Lower lobe of right lung (tissue), 2 donors: Measurements from ENCODE around the gene LILRB3. TPM values are rescaled to one million over a fixed set of nuclear protein-coding genes. Genes with fewer than 3 reads are reported as not detected.
"Not testable (repeated sequence)": the region's sequence is repeated elsewhere in the genome, so short reads cannot be mapped to it uniquely, and the experiment has no call there.

Experiments
- ATAC-seq, 2 donors: fragments of 200-7000 bp; cut with Tn5 transposase; one replicate each; pipeline ENCODE4 v1.9.1; 2020 to 2022; ENCODE audit warnings: mild to moderate bottlenecking in 2 of 2, moderate library complexity in 2 of 2
- DNase-seq: peaks from one replicate; pipeline ENCODE4 v3.0.0-alpha.2; 2020
- H3K27ac ChIP-seq: fragments of 200-600 bp; one replicate; pipeline ENCODE4 v1.8.0; 2022
- H3K27me3 ChIP-seq: fragments of 200-600 bp; one replicate; pipeline ENCODE4 v1.8.0; 2022; ENCODE audit warnings: low read depth
- H3K36me3 ChIP-seq: fragments of 200-600 bp; one replicate; pipeline ENCODE4 v1.8.0; 2022; ENCODE audit warnings: mild to moderate bottlenecking
- H3K4me1 ChIP-seq: fragments of 200-600 bp; one replicate; pipeline ENCODE4 v1.8.0; 2022
- H3K4me3 ChIP-seq: fragments of 200-600 bp; one replicate; pipeline ENCODE4 v1.8.0; 2022; ENCODE audit warnings: mild to moderate bottlenecking
- H3K9me3 ChIP-seq: fragments of 200-600 bp; one replicate; pipeline ENCODE4 v1.8.0; 2022
- intact Hi-C: fragments of 100-400 bp; cut with DNase I; formaldehyde crosslinking; loops from one replicate; pipeline ENCODE4 v1.11.0; 2022
- long read RNA-seq: library from polyadenylated mRNA; unstranded; transcript quantifications from one replicate; pipeline ENCODE4 v2.0.0, GENCODE V29; 2021
- total RNA-seq: library from RNA; stranded (reverse); fragmentation: NEBNext Ultra II Directional; extraction: Animal tissue kit (Norgen Biotek cat#: 25700); gene quantifications from one replicate; pipeline ENCODE4 v1.2.1, GENCODE V29; 2021
- TF ChIP-seq, protein P1 (sequence below): fragments of 200-600 bp; IDR thresholded peaks from one replicate; pipeline ENCODE4 v1.8.0; 2022; ENCODE audit warnings: antibody characterized with exemption, mild to moderate bottlenecking
- donor health status: DM: no; HTN: yes; CAD: no; lungs with severe emphysema.

LILRB3 gene
- total RNA-seq: 85.6 TPM
- long read RNA-seq, partial matches to known transcripts: 14 of 57 reads
- long read RNA-seq, other reads (novel, unspliced or antisense): 39 of 57 reads

DNA sequence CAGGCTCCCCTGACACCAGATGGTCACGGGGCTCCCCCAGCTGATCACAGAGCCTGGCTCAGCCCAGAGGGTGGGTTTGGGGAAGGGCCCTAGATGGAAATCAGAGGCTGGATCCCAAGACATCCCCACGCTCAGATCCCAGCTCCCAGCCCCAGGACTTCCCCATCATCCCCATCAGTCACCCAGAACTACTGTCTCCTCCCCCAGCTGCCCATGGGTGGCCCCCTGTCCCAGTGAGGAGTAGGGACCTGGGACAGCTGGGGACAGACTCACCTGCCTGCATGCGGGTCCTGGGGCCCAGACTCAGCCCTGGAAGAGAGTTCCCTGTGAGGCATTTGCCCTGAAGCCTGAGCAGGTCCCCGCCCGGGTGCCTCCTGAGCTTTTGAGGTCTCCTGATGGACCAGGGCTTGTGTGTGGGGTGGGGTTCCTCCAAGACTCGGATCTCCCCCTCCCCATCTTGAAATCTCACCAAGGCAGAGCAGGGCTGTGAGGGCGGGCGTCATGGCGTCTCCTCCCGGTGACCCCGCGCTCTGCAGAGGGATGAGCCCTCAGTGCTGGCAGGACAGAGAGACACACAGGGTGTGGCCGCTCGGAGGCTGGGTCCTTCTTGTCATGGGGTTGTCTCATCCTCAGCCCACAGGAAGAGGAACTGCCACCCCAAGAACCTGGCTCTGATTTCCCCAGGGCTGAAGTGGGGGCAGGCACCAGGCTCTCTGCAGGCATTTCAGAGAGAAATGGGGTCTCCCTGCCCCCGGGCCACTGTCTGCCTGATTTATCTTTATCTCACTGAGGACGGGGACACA, at the start of gene LILRB3:
LILRB3 (minus strand) TSS at position 534 of the 803 bp plus-strand sequence; CDS start at position 503, 31 bp downstream.
- ATAC-seq (peak; percentile 80 to 90), DNase-seq (peak; percentile 75)
- H3K4me1 ChIP-seq, H3K27me3 ChIP-seq, H3K9me3 ChIP-seq, H3K36me3 ChIP-seq, intact Hi-C loops: not testable (repeated sequence)
- peak within 1 kb of the TSS; percentile 81 for H3K27ac ChIP-seq
- H3K4me3 ChIP-seq: peak within 1 kb of the TSS; percentile 40

DNA sequence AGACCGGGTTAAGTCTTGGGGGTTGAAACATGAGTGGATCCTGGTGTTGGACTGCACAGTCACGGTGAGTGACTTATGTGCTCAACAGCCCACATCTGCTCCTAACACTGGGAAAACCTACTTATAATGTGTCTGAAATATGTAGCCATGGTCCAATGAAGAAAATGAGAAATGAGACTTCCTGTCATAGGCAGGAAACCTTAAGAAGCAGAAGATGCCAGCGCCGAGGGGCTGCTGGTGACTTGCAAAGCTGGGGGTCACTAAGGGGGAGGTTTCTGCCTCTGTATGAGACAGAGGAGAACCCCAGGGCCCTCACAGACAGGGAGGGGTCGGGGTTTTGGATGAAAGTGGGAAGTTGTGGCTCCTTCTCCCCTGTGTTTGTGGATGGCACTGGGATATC, 49.4 kb upstream of the LILRB3 start:
- intact Hi-C loops, H3K27me3 ChIP-seq, H3K36me3 ChIP-seq, H3K27ac ChIP-seq, DNase-seq, H3K4me1 ChIP-seq, H3K4me3 ChIP-seq, H3K9me3 ChIP-seq: not testable (repeated sequence)
- peak; percentile 20 to 36 for ATAC-seq

DNA sequence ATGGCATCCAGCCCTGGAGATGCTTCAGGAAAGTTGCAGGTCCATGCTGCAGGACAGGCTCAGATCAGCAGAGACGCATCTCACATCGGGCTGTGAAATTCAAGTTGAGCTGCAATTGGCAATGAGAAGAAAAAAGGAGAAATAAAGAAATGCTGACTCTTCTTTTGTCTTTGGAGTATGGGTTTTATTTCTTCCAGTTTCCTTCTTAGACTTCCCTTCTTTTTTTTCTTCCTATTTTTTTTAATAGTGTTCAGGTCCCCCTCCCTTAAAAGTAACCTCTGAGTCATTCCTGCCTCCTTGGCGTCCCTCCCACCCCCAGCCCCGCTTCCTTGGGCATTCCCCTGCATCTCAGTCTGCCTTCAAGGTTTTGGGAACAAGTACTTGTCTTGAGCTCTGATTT, 48.8 kb upstream of the LILRB3 start:
- ATAC-seq: peak; percentile 44 to 55
- intact Hi-C loops, H3K36me3 ChIP-seq, H3K4me3 ChIP-seq, H3K9me3 ChIP-seq, H3K4me1 ChIP-seq, H3K27me3 ChIP-seq, DNase-seq: not testable (repeated sequence)
- H3K27ac ChIP-seq: peak overlapping the region; percentile 49

DNA sequence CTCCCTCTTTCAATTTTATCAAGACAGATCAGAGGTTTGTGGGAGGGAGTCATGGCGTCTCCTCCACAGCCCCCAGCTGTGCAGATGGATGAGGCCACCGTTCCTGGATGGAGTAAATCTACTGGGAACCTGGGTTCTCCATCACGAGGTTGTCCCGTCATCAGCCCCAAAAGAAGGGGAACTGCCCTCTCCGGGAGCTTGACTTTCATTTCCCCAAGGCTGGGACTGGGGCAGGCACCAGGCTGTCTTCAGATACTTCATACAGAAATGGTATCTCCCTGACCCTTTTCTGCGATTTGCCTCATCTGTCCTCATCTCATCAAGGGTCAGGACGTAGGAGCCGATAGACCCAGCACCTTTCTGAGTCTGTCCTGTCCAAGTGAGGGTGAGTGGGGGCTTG, 48.3 kb upstream of the LILRB3 start:
- Histone ChIP-seq H3K27me3 (peaks cover 8% of the 10 kb centered on the region), H3K4me1 (no peaks in the 10 kb centered on the region), H3K36me3 (no peaks in the 10 kb centered on the region), H3K9me3 (no peaks in the 10 kb centered on the region), H3K4me3 (no peak overlapping the region), H3K27ac (peak overlapping the region; percentile 49)
- DNase-seq (peak; percentile 62), ATAC-seq (peak; percentile 82 to 85)
- intact Hi-C loops: no loop called here
- TF ChIP-seq, protein P1, sequence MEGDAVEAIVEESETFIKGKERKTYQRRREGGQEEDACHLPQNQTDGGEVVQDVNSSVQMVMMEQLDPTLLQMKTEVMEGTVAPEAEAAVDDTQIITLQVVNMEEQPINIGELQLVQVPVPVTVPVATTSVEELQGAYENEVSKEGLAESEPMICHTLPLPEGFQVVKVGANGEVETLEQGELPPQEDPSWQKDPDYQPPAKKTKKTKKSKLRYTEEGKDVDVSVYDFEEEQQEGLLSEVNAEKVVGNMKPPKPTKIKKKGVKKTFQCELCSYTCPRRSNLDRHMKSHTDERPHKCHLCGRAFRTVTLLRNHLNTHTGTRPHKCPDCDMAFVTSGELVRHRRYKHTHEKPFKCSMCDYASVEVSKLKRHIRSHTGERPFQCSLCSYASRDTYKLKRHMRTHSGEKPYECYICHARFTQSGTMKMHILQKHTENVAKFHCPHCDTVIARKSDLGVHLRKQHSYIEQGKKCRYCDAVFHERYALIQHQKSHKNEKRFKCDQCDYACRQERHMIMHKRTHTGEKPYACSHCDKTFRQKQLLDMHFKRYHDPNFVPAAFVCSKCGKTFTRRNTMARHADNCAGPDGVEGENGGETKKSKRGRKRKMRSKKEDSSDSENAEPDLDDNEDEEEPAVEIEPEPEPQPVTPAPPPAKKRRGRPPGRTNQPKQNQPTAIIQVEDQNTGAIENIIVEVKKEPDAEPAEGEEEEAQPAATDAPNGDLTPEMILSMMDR: no peak

DNA sequence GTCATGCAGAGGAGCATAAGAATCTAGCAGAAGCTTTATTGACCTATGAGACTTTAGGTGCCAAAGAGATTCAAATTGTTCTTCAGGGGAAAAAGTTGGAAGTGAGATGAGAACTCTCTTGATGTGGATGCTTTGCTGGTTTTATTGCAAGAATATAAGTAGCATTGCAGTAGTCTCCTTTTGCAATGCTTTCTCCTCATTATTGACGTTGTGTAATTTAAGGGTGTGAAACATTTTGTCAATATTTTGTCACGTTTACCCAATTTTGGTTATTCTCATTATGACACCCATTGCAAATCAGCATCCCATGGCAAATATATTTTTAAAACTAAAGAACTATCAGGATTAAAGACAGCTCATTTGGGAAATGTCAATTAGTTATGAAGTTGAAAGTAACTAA, 46.1 kb upstream of the LILRB3 start:
- Histone ChIP-seq H3K4me3 (no peak overlapping the region), H3K27me3 (no peaks in the 10 kb centered on the region), H3K27ac (no peak overlapping the region), H3K4me1 (no peaks in the 10 kb centered on the region), H3K9me3 (no peaks in the 10 kb centered on the region), H3K36me3 (no peaks in the 10 kb centered on the region)
- DNase-seq (no peak), ATAC-seq (no peak)
- intact Hi-C loops: no loop called here
- TF ChIP-seq, protein P1: no peak

DNA sequence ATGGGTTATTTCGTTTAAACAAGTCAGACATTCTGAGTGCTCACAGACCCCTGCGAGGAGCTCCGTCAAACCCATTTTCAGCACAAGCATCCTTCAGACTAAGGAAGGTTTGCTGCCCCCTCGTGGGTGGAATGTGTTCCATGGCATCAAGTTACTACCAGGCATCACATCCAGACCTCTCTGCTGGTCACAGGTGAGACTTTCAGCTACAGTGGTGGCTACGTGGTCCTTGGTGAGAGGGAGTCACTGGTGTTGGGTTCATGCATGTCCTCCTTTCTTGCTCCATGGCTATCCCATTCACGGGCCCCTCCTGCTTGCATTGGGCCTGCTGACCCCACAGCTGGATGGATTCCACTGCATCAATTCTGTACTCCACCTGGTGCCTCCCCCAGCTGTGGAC, 43.3 kb upstream of the LILRB3 start:
- DNase-seq: peak; percentile 86
- Histone ChIP-seq H3K9me3 (no peaks in the 10 kb centered on the region), H3K27ac (no peak overlapping the region), H3K4me3 (no peak overlapping the region), H3K27me3 (no peaks in the 10 kb centered on the region), H3K36me3 (no peaks in the 10 kb centered on the region), H3K4me1 (no peaks in the 10 kb centered on the region)
- TF ChIP-seq, protein P1: peak; percentile 79
- ATAC-seq: peak; percentile 87 to 89
- intact Hi-C loops: no loop called here

DNA sequence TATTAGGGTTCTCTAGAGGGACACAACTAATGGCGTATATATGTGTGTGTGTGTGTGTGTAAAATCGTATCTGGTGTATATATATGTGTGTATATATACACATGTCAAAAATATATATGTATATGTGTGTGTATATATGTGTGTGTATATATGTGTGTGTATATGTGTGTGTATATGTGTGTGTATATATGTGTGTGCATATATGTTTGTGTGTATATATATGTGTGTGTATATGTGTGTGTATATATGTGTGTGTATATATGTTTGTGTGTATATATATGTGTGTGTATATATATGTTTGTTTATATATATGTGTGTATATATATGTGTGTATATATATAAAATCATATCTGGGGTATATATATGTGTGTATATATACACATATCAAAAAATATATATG, 39.7 kb upstream of the LILRB3 start:
- no peaks in the 10 kb centered on the region for H3K4me1 ChIP-seq
- no peaks in the 10 kb centered on the region for H3K36me3 ChIP-seq
- no peak overlapping the region for H3K27ac ChIP-seq
- H3K9me3 ChIP-seq: no peaks in the 10 kb centered on the region
- no peak for DNase-seq
- TF ChIP-seq, protein P1: no peak
- ATAC-seq: no peak
- H3K4me3 ChIP-seq: no peak overlapping the region
- H3K27me3 ChIP-seq: no peaks in the 10 kb centered on the region
- intact Hi-C loops: no loop called here
